HEK293 (cell line): ENCODE measurements around the gene GTF2I.

Experiments
- PATZ1 ChIP-seq: fragments of 450-650 bp; formaldehyde crosslinking; IDR thresholded peaks from 2 replicates; pipeline ENCODE4 v1.5.1; 2016; ENCODE audit warnings: missing biosample characterization, missing genetic modification characterization
- ZNF639 ChIP-seq: fragments of 450-650 bp; formaldehyde crosslinking; IDR thresholded peaks from 2 replicates; pipeline ENCODE4 v1.5.1; 2016; ENCODE audit warnings: missing biosample characterization, missing genetic modification characterization
- TF ChIP-seq, protein P1 (sequence below): fragments of 450-650 bp; formaldehyde crosslinking; IDR thresholded peaks from 2 replicates; pipeline ENCODE4 v1.5.1; 2016; ENCODE audit warnings: missing biosample characterization, missing genetic modification characterization

GRCh38 chr7:74708569-74709275, 51.2 kb downstream of the GTF2I start:
- TF ChIP-seq ZNF639 (tag by site-specific recombination) (no peak), PATZ1 (tag by site-specific recombination) (no peak)
- TF ChIP-seq, protein P1, sequence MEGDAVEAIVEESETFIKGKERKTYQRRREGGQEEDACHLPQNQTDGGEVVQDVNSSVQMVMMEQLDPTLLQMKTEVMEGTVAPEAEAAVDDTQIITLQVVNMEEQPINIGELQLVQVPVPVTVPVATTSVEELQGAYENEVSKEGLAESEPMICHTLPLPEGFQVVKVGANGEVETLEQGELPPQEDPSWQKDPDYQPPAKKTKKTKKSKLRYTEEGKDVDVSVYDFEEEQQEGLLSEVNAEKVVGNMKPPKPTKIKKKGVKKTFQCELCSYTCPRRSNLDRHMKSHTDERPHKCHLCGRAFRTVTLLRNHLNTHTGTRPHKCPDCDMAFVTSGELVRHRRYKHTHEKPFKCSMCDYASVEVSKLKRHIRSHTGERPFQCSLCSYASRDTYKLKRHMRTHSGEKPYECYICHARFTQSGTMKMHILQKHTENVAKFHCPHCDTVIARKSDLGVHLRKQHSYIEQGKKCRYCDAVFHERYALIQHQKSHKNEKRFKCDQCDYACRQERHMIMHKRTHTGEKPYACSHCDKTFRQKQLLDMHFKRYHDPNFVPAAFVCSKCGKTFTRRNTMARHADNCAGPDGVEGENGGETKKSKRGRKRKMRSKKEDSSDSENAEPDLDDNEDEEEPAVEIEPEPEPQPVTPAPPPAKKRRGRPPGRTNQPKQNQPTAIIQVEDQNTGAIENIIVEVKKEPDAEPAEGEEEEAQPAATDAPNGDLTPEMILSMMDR (tag by site-specific recombination): no peak
